Ishikawa (cell line): ENCODE results near the gene IKZF4.

ENCODE experiments used
- RAD21 ChIP-seq: IDR thresholded peaks from 2 replicates; pipeline ENCODE4 v1.6.1; 2012; ENCODE audit warnings: low read depth
- TF ChIP-seq, protein P1 (sequence below): IDR thresholded peaks from 2 replicates; pipeline ENCODE4 v1.6.1; 2012
- TF ChIP-seq, protein P2 (sequence below): IDR thresholded peaks from 2 replicates; pipeline ENCODE4 v1.6.1; 2012

DNA sequence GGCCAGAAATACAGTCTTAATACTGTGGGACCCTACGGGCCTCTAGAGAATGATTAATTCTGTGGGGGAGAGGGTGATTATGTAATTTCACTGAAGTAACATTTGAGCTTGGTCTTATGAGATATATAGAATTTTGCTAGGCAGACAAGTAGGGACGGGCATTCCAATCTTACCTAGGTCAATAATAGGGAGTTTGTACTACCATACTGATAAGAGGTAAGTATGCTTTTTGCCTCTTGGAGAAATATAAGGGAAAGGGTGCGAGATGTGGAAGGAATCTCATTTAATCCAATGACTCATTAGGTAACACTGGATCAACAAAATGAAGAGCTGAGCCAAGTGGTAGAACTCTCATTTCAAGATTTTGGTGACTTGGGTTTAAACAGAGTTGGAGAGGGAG is 41.8 kb upstream of the IKZF4 start:
- TF ChIP-seq RAD21 = no peak
- TF ChIP-seq, protein P1, sequence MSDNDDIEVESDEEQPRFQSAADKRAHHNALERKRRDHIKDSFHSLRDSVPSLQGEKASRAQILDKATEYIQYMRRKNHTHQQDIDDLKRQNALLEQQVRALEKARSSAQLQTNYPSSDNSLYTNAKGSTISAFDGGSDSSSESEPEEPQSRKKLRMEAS = no peak
- TF ChIP-seq, protein P2, sequence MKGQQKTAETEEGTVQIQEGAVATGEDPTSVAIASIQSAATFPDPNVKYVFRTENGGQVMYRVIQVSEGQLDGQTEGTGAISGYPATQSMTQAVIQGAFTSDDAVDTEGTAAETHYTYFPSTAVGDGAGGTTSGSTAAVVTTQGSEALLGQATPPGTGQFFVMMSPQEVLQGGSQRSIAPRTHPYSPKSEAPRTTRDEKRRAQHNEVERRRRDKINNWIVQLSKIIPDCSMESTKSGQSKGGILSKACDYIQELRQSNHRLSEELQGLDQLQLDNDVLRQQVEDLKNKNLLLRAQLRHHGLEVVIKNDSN = no peak
